PFSK-1 (cell line): ENCODE results near the gene NINJ2.

ENCODE experiments used
- FOXP2 ChIP-seq: optimal IDR thresholded peaks from 2 replicates; pipeline ENCODE3; 2011; ENCODE audit warnings: borderline replicate concordance, control low read depth, inconsistent platforms; ENCODE audit not compliant: insufficient read depth; ENCODE audit errors: extremely low read length, extremely low read depth
- POLR2AphosphoS5 ChIP-seq: IDR thresholded peaks from 2 replicates; pipeline ENCODE4 v1.6.1; 2012; ENCODE audit warnings: low read depth, mild to moderate bottlenecking, control low read depth, low read length, moderate library complexity
- SIN3A ChIP-seq: IDR thresholded peaks from 2 replicates; pipeline ENCODE4 v1.6.1; 2012; ENCODE audit warnings: mild to moderate bottlenecking, low read length, moderate library complexity, borderline replicate concordance; ENCODE audit not compliant: insufficient read depth
- TAF1 ChIP-seq: IDR thresholded peaks from 2 replicates; pipeline ENCODE4 v1.6.1; 2012; ENCODE audit warnings: low read length, control low read depth, borderline replicate concordance; ENCODE audit not compliant: insufficient read depth
- TF ChIP-seq, protein P1 (sequence below), 2 experiments: IDR thresholded peaks; 2 replicates each; pipeline versions ENCODE4 v1.6.1 to v1.8.0; 2011 to 2012; ENCODE audit warnings: low read depth in 2 of 2, low read length in 2 of 2, control low read depth in 1 of 2, inconsistent platforms in 1 of 2, mild to moderate bottlenecking in 1 of 2, moderate library complexity in 1 of 2; ENCODE audit not compliant: insufficient read depth in 1 of 2

The NINJ2 gene

GRCh38 chr12:573232-573631 lies 90.0 kb downstream of the NINJ2 start:
- TF ChIP-seq SIN3A (no peak), POLR2AphosphoS5 (no peak), FOXP2 (no peak), TAF1 (no peak)
- TF ChIP-seq, protein P1, sequence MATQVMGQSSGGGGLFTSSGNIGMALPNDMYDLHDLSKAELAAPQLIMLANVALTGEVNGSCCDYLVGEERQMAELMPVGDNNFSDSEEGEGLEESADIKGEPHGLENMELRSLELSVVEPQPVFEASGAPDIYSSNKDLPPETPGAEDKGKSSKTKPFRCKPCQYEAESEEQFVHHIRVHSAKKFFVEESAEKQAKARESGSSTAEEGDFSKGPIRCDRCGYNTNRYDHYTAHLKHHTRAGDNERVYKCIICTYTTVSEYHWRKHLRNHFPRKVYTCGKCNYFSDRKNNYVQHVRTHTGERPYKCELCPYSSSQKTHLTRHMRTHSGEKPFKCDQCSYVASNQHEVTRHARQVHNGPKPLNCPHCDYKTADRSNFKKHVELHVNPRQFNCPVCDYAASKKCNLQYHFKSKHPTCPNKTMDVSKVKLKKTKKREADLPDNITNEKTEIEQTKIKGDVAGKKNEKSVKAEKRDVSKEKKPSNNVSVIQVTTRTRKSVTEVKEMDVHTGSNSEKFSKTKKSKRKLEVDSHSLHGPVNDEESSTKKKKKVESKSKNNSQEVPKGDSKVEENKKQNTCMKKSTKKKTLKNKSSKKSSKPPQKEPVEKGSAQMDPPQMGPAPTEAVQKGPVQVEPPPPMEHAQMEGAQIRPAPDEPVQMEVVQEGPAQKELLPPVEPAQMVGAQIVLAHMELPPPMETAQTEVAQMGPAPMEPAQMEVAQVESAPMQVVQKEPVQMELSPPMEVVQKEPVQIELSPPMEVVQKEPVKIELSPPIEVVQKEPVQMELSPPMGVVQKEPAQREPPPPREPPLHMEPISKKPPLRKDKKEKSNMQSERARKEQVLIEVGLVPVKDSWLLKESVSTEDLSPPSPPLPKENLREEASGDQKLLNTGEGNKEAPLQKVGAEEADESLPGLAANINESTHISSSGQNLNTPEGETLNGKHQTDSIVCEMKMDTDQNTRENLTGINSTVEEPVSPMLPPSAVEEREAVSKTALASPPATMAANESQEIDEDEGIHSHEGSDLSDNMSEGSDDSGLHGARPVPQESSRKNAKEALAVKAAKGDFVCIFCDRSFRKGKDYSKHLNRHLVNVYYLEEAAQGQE (IDR thresholded peaks at IDR 0.05; ENCODE audit: insufficient read depth in 1 of 2, low read depth in 2 of 2, low read length in 2 of 2) = no peak

DNA sequence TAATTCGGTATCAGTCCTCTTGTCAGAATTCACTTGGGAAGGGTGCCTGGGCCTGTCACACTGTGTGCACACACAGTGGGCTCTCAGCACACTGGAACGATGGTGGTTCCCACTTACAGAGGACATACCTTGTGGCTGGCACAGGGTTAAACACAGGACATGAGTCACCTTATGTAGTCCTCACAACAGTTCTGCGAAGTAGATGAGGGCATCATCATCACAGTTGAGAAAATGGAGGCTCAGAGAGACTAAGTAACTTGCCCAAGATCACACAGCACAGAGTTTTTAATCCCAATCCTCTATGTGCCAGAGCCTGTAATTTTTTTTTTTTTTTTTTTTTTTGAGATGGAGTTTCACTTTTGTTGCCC lies 90.7 kb downstream of the NINJ2 start:
- no peak for TF ChIP-seq TAF1
- TF ChIP-seq SIN3A = no peak
- no peak for TF ChIP-seq POLR2AphosphoS5

- TF ChIP-seq POLR2AphosphoS5 = no peak
- no peak for TF ChIP-seq TAF1
- TF ChIP-seq SIN3A = no peak
- TF ChIP-seq, protein P1 (IDR thresholded peaks at IDR 0.05; ENCODE audit: insufficient read depth in 1 of 2, low read depth in 2 of 2, low read length in 2 of 2) = no peak
- TF ChIP-seq FOXP2 = no peak
Measured at GRCh38 chr12:571795-572531, 91.3 kb downstream of the NINJ2 start.

GRCh38 chr12:570921-571794 lies 92.1 kb downstream of the NINJ2 start:
- TF ChIP-seq POLR2AphosphoS5 = peak; percentile 45
- no peak for TF ChIP-seq TAF1

DNA sequence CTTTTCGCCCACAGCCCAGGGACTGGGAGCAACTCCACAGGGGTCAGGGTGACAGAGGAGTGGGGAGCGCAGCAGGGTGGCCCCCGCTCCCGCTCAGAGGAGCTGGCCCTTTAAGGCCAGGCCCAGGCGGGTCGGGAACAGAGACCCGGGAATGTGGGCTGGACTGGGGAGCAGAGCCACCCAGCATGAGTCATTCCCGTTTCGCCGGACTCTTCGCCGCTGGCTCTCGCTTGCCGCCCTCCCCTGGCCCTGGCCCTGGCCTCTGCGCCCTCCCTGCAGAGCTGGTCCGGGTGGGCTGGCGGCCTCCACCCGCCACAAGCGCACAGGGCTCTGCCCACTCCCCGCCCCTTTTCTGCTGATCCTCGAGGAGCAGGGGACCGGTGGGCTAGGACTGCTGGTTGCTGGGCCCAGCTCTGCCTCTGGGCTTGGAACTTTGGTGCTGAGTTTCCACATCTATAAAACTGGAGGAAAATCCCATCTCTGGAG lies 92.8 kb downstream of the NINJ2 start:
- TF ChIP-seq SIN3A = no peak
- no peak; the same call in 1 of the 2 replicates for TF ChIP-seq POLR2AphosphoS5
- TF ChIP-seq FOXP2 = no peak
- TF ChIP-seq, protein P1 (IDR thresholded peaks at IDR 0.05; ENCODE audit: insufficient read depth in 1 of 2, low read depth in 2 of 2, low read length in 2 of 2) = no peak
- no peak for TF ChIP-seq TAF1
